22Rv1 (cell line): ENCODE data around the gene LRRC14B.

ENCODE experiments used
- CTCF ChIP-seq: fragments of 450-650 bp; IDR thresholded peaks from 2 replicates; pipeline ENCODE4 v1.5.1; 2017; ENCODE audit warnings: mild to moderate bottlenecking
- ZFX ChIP-seq: fragments of 450-650 bp; IDR thresholded peaks from 2 replicates; pipeline ENCODE4 v1.6.1; 2017; ENCODE audit warnings: antibody characterized with exemption, borderline replicate concordance

GRCh38 chr5:187042-187431 is 4.3 kb upstream of the LRRC14B start:
- TF ChIP-seq CTCF (no peak), ZFX (no peak)
